ENCODE measurements around the gene ING3.

- TF ChIP-seq, protein P1, sequence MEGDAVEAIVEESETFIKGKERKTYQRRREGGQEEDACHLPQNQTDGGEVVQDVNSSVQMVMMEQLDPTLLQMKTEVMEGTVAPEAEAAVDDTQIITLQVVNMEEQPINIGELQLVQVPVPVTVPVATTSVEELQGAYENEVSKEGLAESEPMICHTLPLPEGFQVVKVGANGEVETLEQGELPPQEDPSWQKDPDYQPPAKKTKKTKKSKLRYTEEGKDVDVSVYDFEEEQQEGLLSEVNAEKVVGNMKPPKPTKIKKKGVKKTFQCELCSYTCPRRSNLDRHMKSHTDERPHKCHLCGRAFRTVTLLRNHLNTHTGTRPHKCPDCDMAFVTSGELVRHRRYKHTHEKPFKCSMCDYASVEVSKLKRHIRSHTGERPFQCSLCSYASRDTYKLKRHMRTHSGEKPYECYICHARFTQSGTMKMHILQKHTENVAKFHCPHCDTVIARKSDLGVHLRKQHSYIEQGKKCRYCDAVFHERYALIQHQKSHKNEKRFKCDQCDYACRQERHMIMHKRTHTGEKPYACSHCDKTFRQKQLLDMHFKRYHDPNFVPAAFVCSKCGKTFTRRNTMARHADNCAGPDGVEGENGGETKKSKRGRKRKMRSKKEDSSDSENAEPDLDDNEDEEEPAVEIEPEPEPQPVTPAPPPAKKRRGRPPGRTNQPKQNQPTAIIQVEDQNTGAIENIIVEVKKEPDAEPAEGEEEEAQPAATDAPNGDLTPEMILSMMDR (IDR thresholded peaks at IDR 0.05) = no peak
- TF ChIP-seq POLR2AphosphoS5 (IDR thresholded peaks at IDR 0.05) (no peak), POLR2A (IDR thresholded peaks at IDR 0.05; ENCODE audit: low read depth) (no peak)
Observed at GRCh38 chr7:121012919-121013318, 62.3 kb downstream of the ING3 start.

Data from esophagus muscularis mucosa (tissue), 3 donors.